Calu3 (cell line): ENCODE results near the gene RNF14. TPM values are rescaled to one million over a fixed set of nuclear protein-coding genes. Genes with fewer than 3 reads are reported as not detected.

Source experiments
- BruUV-seq: library from RNA; stranded (reverse); fragments of 400-500 nt; replicated peaks from 2 replicates; lab custom pipeline; 2021; lab: Mats Ljungman, UMichigan
- CTCF ChIA-PET: fragments of 300-600 bp; sonication (Branson Sonifier 250); formaldehyde crosslinking; loops from one replicate; lab custom pipeline; 2022; ENCODE audit warnings: antibody characterized with exemption; lab: Charles Lee
- DNase-seq: peaks from one replicate; pipeline ENCODE4 v3.0.0; 2022
- H3K27ac Mint-ChIP-seq: one replicate; pipeline ENCODE4 v1.8.0; 2022; ENCODE audit warnings: mixed read lengths; ENCODE audit not compliant: unreplicated experiment
- H3K27me3 Mint-ChIP-seq: one replicate; pipeline ENCODE4 v1.8.0; 2022; ENCODE audit warnings: mixed read lengths; ENCODE audit not compliant: unreplicated experiment
- H3K36me3 Mint-ChIP-seq: one replicate; pipeline ENCODE4 v1.8.0; 2022; ENCODE audit warnings: mild to moderate bottlenecking, moderate library complexity, mixed read lengths; ENCODE audit not compliant: insufficient read depth, unreplicated experiment
- H3K4me1 Mint-ChIP-seq: one replicate; pipeline ENCODE4 v1.8.0; 2022; ENCODE audit warnings: mild to moderate bottlenecking, low read depth, mixed read lengths; ENCODE audit not compliant: unreplicated experiment
- H3K4me3 Mint-ChIP-seq: one replicate; pipeline ENCODE4 v1.8.0; 2022; ENCODE audit warnings: mild to moderate bottlenecking, low read depth, moderate library complexity, mixed read lengths; ENCODE audit not compliant: unreplicated experiment
- H3K9me3 Mint-ChIP-seq: one replicate; pipeline ENCODE4 v1.8.0; 2022; ENCODE audit warnings: low read depth, mixed read lengths; ENCODE audit not compliant: unreplicated experiment
- intact Hi-C: fragments of 100-400 bp; cut with micrococcal nuclease; formaldehyde crosslinking; loops from one replicate; pipeline ENCODE4 v1.10.0; 2022; ENCODE audit not compliant: unreplicated experiment
- total RNA-seq: library from RNA; stranded (reverse); gene quantifications from 2 replicates; pipeline ENCODE4 v1.2.3, GENCODE V29; 2022
- TF ChIP-seq, protein P1 (sequence below): fragments of 200-600 bp; IDR thresholded peaks from one replicate; pipeline ENCODE4 v1.8.0; 2022; ENCODE audit warnings: antibody characterized with exemption; ENCODE audit not compliant: unreplicated experiment

RNF14 gene
- total RNA-seq, 1 experiment from 2014 or later, result 32.2 TPM

DNA sequence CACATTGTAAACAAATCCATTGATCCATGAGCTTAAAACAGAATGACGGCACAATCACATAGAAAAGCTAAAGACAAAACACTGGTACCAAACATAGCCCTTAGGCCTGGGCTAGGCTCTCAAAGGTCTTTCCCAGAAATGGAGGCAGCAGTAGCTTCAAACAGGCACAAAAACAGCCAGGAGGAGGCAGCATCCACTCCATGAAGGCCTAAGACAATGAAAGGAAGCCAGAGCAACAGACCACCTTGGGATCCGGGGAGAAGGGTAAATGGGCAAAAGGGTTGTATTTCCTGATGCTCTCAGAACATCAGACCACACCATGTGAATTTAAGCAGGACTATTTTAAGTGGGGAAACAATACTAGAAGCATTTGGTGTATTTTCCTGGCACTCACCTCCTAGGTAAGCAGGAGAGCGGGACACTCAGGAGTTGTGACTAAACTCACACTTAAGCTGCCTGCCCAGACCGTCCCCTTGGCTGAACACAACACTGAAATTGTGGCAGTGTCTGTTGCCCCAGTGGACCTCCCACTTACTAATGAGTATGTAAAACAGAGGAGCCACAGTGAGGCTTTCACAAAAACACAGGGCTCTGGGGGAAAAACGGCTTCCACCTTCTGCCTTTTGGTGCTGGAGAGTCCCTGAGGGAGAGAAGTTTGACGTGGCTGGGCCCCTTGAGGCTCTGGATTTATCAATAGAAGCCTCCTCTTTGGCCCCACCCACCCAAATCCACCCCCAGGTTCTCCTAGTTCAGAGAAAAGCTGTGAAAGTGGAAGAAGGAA lies 32.0 kb downstream of the RNF14 start:
- H3K4me1 Mint-ChIP-seq, result no peaks in the 10 kb centered on the region
- TF ChIP-seq, protein P1, sequence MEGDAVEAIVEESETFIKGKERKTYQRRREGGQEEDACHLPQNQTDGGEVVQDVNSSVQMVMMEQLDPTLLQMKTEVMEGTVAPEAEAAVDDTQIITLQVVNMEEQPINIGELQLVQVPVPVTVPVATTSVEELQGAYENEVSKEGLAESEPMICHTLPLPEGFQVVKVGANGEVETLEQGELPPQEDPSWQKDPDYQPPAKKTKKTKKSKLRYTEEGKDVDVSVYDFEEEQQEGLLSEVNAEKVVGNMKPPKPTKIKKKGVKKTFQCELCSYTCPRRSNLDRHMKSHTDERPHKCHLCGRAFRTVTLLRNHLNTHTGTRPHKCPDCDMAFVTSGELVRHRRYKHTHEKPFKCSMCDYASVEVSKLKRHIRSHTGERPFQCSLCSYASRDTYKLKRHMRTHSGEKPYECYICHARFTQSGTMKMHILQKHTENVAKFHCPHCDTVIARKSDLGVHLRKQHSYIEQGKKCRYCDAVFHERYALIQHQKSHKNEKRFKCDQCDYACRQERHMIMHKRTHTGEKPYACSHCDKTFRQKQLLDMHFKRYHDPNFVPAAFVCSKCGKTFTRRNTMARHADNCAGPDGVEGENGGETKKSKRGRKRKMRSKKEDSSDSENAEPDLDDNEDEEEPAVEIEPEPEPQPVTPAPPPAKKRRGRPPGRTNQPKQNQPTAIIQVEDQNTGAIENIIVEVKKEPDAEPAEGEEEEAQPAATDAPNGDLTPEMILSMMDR, result no peak
- DNase-seq, result peak; percentile 15
- no peaks in the 10 kb centered on the region for H3K9me3 Mint-ChIP-seq
- intact Hi-C loops, result no loop called here
- H3K36me3 Mint-ChIP-seq, result peaks cover 40% of the 10 kb centered on the region
- BruUV-seq, result no TSS peak
- H3K27ac Mint-ChIP-seq, result no peak overlapping the region
- no peak overlapping the region for H3K4me3 Mint-ChIP-seq
- no peaks in the 10 kb centered on the region for H3K27me3 Mint-ChIP-seq
- CTCF ChIA-PET, result interaction anchor here (0.5 to 0.9 kb wide), 3 partner anchors 9 to 142 kb away, joined by 3 to 4 read pairs (median 3); no protein-coding TSS in a partner anchor

DNA sequence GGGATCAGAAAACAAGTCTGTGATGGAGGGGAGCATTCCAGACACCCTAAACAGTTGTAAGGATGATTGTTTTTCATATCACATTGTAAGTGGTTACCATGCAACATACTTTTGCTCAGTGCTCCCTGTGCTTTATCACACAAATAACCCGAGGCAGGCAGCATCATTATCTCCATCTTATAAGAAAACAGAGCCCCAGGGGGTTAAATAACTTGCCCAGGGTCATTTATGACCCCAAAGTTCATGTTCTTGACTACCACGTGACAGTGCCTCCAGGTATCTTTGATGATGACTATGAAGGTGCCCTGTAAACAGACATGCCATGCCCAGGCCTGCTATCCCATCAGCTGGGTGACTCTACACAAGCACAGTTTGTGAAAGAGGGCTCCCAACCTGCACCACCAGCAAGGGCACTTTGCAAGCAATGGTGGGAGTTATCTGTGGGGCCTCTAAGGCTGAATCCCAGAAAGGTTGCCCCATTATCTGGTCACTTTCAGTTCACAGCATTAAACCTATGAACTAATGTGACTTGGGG lies 34.4 kb downstream of the RNF14 start:
- no peaks in the 10 kb centered on the region for H3K27me3 Mint-ChIP-seq
- BruUV-seq, result no TSS peak
- H3K27ac Mint-ChIP-seq, result no peak overlapping the region
- H3K4me1 Mint-ChIP-seq, result no peaks in the 10 kb centered on the region
- TF ChIP-seq, protein P1, result no peak
- intact Hi-C loops, result no loop called here
- no peak for DNase-seq
- H3K4me3 Mint-ChIP-seq, result no peak overlapping the region
- H3K36me3 Mint-ChIP-seq, result peaks cover 53% of the 10 kb centered on the region
- CTCF ChIA-PET, result no interaction called here
- H3K9me3 Mint-ChIP-seq, result no peaks in the 10 kb centered on the region

DNA sequence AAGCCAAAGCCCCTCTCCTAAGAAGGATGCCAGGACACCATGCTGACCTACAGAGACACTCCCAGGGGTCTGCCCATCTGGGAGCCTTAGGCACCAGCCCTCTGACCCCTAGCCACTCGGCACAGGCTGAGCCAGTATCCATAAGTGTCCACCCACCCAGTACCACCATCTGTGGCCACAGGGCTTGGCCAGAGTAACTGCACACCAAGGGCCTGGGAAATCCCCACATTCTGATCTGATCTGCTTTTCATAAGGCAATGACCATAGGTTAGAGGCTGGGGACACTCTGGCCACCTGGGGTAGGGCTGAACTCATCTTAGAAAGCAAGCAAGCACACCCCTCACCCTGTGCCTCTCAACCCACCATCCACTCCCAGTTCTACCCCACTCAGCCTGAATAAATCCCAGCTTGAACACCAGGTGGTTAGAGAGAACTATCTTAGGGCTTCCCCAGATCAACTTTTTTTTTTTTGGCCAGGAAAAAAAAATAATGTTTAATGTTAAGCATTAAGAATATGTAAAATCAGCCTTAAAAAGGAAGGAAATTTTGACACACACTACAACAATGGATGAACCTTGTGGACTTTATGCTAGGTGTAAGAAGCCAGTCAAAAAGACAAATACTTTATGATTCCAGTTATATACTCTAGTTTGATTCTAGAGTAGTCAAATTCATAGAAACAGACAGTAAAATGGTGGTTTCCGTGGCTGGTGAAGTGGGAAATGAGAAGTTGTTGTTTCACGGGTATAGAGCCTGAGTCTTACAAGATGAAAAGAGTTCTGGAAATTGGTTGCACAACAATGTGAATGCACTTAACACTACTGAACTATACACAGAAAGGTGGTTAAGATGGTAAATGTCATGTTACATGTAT lies 37.7 kb downstream of the RNF14 start:
- no peaks in the 10 kb centered on the region for H3K4me1 Mint-ChIP-seq
- BruUV-seq, result no TSS peak
- peaks cover 37% of the 10 kb centered on the region for H3K36me3 Mint-ChIP-seq
- no peak for DNase-seq
- H3K4me3 Mint-ChIP-seq, result no peak overlapping the region
- no peak overlapping the region for H3K27ac Mint-ChIP-seq
- no peaks in the 10 kb centered on the region for H3K27me3 Mint-ChIP-seq
- intact Hi-C loops, result no loop called here
- CTCF ChIA-PET, result no interaction called here
- H3K9me3 Mint-ChIP-seq, result no peaks in the 10 kb centered on the region
- TF ChIP-seq, protein P1, result no peak

DNA sequence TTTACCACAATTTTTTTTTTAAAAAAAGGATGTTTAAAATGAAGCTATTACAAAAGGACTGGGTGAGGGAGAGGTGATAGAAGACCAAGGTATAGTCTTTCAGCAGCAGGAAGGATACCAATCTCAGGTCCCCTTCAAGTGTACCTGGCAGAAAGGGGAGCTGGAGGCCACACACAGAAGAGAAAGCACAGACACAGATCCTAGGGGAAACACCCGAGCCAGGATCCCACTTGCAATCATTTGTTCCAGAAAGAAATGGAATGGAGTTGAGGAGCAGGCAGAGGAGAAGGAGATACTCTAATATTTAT lies 38.3 kb downstream of the RNF14 start:
- no peak for DNase-seq
- TF ChIP-seq, protein P1, result no peak
- Mint-ChIP-seq H3K9me3 (no peaks in the 10 kb centered on the region), H3K4me3 (no peak overlapping the region), H3K27me3 (no peaks in the 10 kb centered on the region), H3K36me3 (peaks cover 40% of the 10 kb centered on the region), H3K4me1 (no peaks in the 10 kb centered on the region), H3K27ac (no peak overlapping the region)
- CTCF ChIA-PET, result no interaction called here
- intact Hi-C loops, result no loop called here
- BruUV-seq, result no TSS peak
